ENCODE data around the gene IPO7.

DNA sequence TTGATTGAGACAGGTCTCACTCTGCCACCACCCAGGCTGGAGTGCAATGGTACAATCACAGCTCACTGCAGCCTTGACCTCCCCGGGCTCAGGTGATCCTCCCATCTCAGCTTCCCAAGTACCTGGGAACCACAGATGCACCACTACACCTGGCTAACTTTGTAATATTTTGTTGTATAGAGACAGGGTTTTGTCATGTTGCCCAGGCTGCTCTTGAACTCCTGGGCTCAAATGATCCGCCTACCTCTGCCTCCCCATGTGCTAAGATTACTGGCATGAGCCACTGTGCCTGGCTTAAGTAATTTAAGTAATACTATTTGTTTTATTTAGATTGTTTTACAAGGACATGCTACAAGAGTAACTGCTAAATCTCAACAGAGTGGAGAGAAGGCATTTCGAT lies 109.9 kb downstream of the IPO7 start:
- TF ChIP-seq POLR2A (IDR thresholded peaks at IDR 0.05; ENCODE audit: low read depth, low read length) (no peak), TAF1 (IDR thresholded peaks at IDR 0.05; ENCODE audit: low read depth, low read length) (no peak), SPI1 (IDR thresholded peaks at IDR 0.05; ENCODE audit: low read depth, low read length) (no peak)
